HepG2 (cell line): ENCODE data around the gene CCL5. TPM values are rescaled to one million over a fixed set of nuclear protein-coding genes. Genes with fewer than 3 reads are reported as not detected.

Source experiments
- ATAD3A ChIP-seq: sonication (generic); formaldehyde crosslinking; IDR thresholded peaks from 2 replicates; pipeline ENCODE4 v1.4.0; 2020; ENCODE audit warnings: missing genetic modification reagents
- BCL6 ChIP-seq: IDR thresholded peaks from 2 replicates; pipeline ENCODE4 v1.6.1; 2016; ENCODE audit warnings: missing genetic modification reagents, missing compliant biosample characterization
- CEBPG ChIP-seq: IDR thresholded peaks from 2 replicates; pipeline ENCODE4 v1.6.1; 2016
- CREBL2 ChIP-seq: sonication (generic); formaldehyde crosslinking; IDR thresholded peaks from 2 replicates; pipeline ENCODE4 v1.8.1; 2023; ENCODE audit warnings: missing genetic modification reagents, mild to moderate bottlenecking, borderline replicate concordance
- ETV5 ChIP-seq: IDR thresholded peaks from 2 replicates; pipeline ENCODE4 v1.6.1; 2018; ENCODE audit warnings: missing biosample characterization, missing genetic modification reagents, inconsistent platforms, borderline replicate concordance
- FOXA3 ChIP-seq: IDR thresholded peaks from 2 replicates; pipeline ENCODE4 v1.6.1; 2016; ENCODE audit warnings: missing genetic modification reagents, missing compliant biosample characterization
- FOXO1 ChIP-seq: sonication (generic); formaldehyde crosslinking; IDR thresholded peaks from 2 replicates; pipeline ENCODE4 v1.4.0; 2020; ENCODE audit warnings: missing genetic modification reagents
- GABPA ChIP-seq, 2 experiments: IDR thresholded peaks; 2 replicates each; pipeline ENCODE4 v1.6.1; 2011 to 2016; ENCODE audit warnings: low read depth in 2 of 2, low read length in 1 of 2, missing biosample characterization in 1 of 2, missing genetic modification characterization in 1 of 2
- GATAD2A ChIP-seq: IDR thresholded peaks from 2 replicates; pipeline ENCODE4 v1.6.1; 2016
- HNF1B ChIP-seq: sonication (generic); formaldehyde crosslinking; IDR thresholded peaks from 2 replicates; pipeline ENCODE4 v1.5.1; 2020; ENCODE audit warnings: mild to moderate bottlenecking, moderate library complexity, missing genetic modification reagents
- HNF4A ChIP-seq: sonication (generic); formaldehyde crosslinking; IDR thresholded peaks from 2 replicates; pipeline ENCODE4 v1.4.0; 2020; ENCODE audit warnings: missing genetic modification reagents
- KLF16 ChIP-seq, 2 experiments: sonication (generic) in 1 of 2; formaldehyde crosslinking in 1 of 2; IDR thresholded peaks; 2 replicates each; pipeline versions ENCODE4 v1.6.1 to v1.8.0; 2016 to 2023; ENCODE audit warnings: missing genetic modification reagents in 2 of 2, missing compliant biosample characterization in 1 of 2
- KLF6 ChIP-seq: IDR thresholded peaks from 2 replicates; pipeline ENCODE4 v1.8.0; 2016; ENCODE audit warnings: missing biosample characterization, missing genetic modification reagents
- MXD4 ChIP-seq: IDR thresholded peaks from 2 replicates; pipeline ENCODE4 v1.6.1; 2016; ENCODE audit warnings: mild to moderate bottlenecking, missing biosample characterization, missing genetic modification reagents
- NR2F2 ChIP-seq: IDR thresholded peaks from 2 replicates; pipeline ENCODE4 v1.6.1; 2012; ENCODE audit warnings: low read depth, inconsistent platforms, borderline replicate concordance
- NR2F6 ChIP-seq, 2 experiments: IDR thresholded peaks; 2 replicates each; pipeline ENCODE4 v1.6.1; 2016; ENCODE audit warnings: antibody characterized with exemption in 1 of 2, mild to moderate bottlenecking in 1 of 2
- RARA ChIP-seq: IDR thresholded peaks from 2 replicates; pipeline ENCODE4 v1.6.1; 2016; ENCODE audit warnings: missing genetic modification reagents, missing compliant biosample characterization
- RCOR2 ChIP-seq: IDR thresholded peaks from 2 replicates; pipeline ENCODE4 v1.6.1; 2016; ENCODE audit warnings: missing biosample characterization, missing genetic modification reagents
- RXRB ChIP-seq: IDR thresholded peaks from 2 replicates; pipeline ENCODE4 v1.6.1; 2016; ENCODE audit warnings: borderline replicate concordance, missing genetic modification reagents, missing compliant biosample characterization
- SALL1 ChIP-seq: sonication (generic); formaldehyde crosslinking; IDR thresholded peaks from 2 replicates; pipeline ENCODE4 v1.8.0; 2022; ENCODE audit warnings: mild to moderate bottlenecking, missing genetic modification reagents
- SATB2 ChIP-seq: sonication (generic); formaldehyde crosslinking; IDR thresholded peaks from 2 replicates; pipeline ENCODE4 v1.5.0; 2020; ENCODE audit warnings: missing genetic modification reagents
- SKIL ChIP-seq: sonication (generic); formaldehyde crosslinking; IDR thresholded peaks from 2 replicates; pipeline ENCODE4 v1.8.0; 2022; ENCODE audit warnings: missing genetic modification reagents, mild to moderate bottlenecking, moderate library complexity, borderline replicate concordance
- SOX5 ChIP-seq: IDR thresholded peaks from 2 replicates; pipeline ENCODE4 v1.6.1; 2016; ENCODE audit warnings: borderline replicate concordance
- TEAD3 ChIP-seq: optimal IDR thresholded peaks from 2 replicates; pipeline ENCODE3; 2016; ENCODE audit warnings: borderline replicate concordance
- ZFP91 ChIP-seq: sonication (generic); formaldehyde crosslinking; IDR thresholded peaks from 2 replicates; pipeline ENCODE4 v1.9.0; 2022; ENCODE audit warnings: missing genetic modification reagents, mild to moderate bottlenecking, borderline replicate concordance
- polyA plus RNA-seq, 8 experiments: library from polyadenylated mRNA; depleted of rRNA in 3 of 8; stranded (reverse) in 7 of 8; unstranded in 1 of 8; fragments of >200 nt; fragmentation: Illumina TruSeq in 4 of 8; extraction: Trizol in 4 of 8; gene quantifications; 2 replicates each; pipeline versions ENCODE4 v1.2.1 to v1.2.3, GENCODE V29; 2011 to 2016; ENCODE audit warnings: low read depth in 4 of 8, missing spikeins in 1 of 8, mixed read lengths in 1 of 8; ENCODE audit not compliant: insufficient read depth in 1 of 8
- total RNA-seq, 5 experiments: library from RNA; depleted of rRNA; stranded (reverse); fragments of >200 nt; fragmentation: Illumina TruSeq; extraction: Trizol; gene quantifications; 2 replicates each; pipeline ENCODE4 v1.2.3, GENCODE V29; 2016; ENCODE audit warnings: low read depth in 1 of 5

Gene CCL5
- total and polyA plus RNA-seq, 2 of the 13 experiments (the other 11 are each of a cell fraction or from before 2014, with no cell fraction given), result 0.13 to 0.29 TPM

- peak; percentile 84 for TF ChIP-seq ETV5 (CRISPR knock-in tag)
- 0 out of 2 replicates have a peak, but pooled peaks have one; percentile 12 for TF ChIP-seq FOXA3 (CRISPR knock-in tag)
- peak; percentile 40 for TF ChIP-seq TEAD3
- no peak for TF ChIP-seq KLF6
- no peak for TF ChIP-seq ZFP91 (CRISPR knock-in tag)
- TF ChIP-seq NR2F2, result peak; percentile 75
- peak; percentile 43; the same call in 1 of the 2 replicates for TF ChIP-seq RCOR2 (CRISPR knock-in tag)
- TF ChIP-seq FOXO1 (CRISPR knock-in tag), result peak; percentile 58; the same call in 1 of the 2 replicates
- no peak for TF ChIP-seq GABPA (IDR thresholded peaks at IDR 0.05; ENCODE audit: low read depth, low read length)
- peak; percentile 52; the same call in 1 of the 2 replicates for TF ChIP-seq GABPA (CRISPR knock-in tag; IDR thresholded peaks at IDR 0.05; ENCODE audit: low read depth)
- peak; percentile 56 for TF ChIP-seq SKIL (CRISPR knock-in tag)
- TF ChIP-seq GATAD2A (CRISPR knock-in tag), result 0 out of 2 replicates have a peak, but pooled peaks have one; percentile 20
- no peak for TF ChIP-seq MXD4 (CRISPR knock-in tag)
- TF ChIP-seq SATB2 (CRISPR knock-in tag), result no peak
- no peak for TF ChIP-seq KLF16 (CRISPR knock-in tag; IDR thresholded peaks at IDR 0.05)
- TF ChIP-seq HNF4A (CRISPR knock-in tag), result peak; percentile 26
- TF ChIP-seq NR2F6 (IDR thresholded peaks at IDR 0.05), result peak; percentile 80
- peak; percentile 79 for TF ChIP-seq NR2F6 (CRISPR knock-in tag; IDR thresholded peaks at IDR 0.05)
- no peak for TF ChIP-seq CEBPG (CRISPR knock-in tag)
- peak; percentile 70 for TF ChIP-seq SOX5 (CRISPR knock-in tag)
- peak; percentile 40; the same call in 1 of the 2 replicates for TF ChIP-seq BCL6
- TF ChIP-seq SALL1 (CRISPR knock-in tag), result peak; percentile 85
- 0 out of 2 replicates have a peak, but pooled peaks have one; percentile 28 for TF ChIP-seq HNF1B (CRISPR knock-in tag)
- TF ChIP-seq ATAD3A, result no peak
- peak; percentile 55 for TF ChIP-seq RXRB (CRISPR knock-in tag)
- peak; percentile 91 for TF ChIP-seq RARA (CRISPR knock-in tag)
- TF ChIP-seq CREBL2 (CRISPR knock-in tag), result no peak
Measured at GRCh38 chr17:35875072-35875799, 4.9 kb downstream of the CCL5 start (continued).
